PC-9 (cell line): ENCODE measurements around the gene KLF15. TPM values are rescaled to one million over a fixed set of nuclear protein-coding genes. Genes with fewer than 3 reads are reported as not detected.

Source experiments
- BruUV-seq: library from RNA; stranded (reverse); fragments of 400-500 nt; replicated peaks from 2 replicates; lab custom pipeline; 2021; lab: Mats Ljungman, UMichigan
- CTCF ChIA-PET: fragments of 300-600 bp; sonication (Branson Sonifier 250); formaldehyde crosslinking; loops from one replicate; lab custom pipeline; 2022; ENCODE audit warnings: antibody characterized with exemption; lab: Charles Lee
- POLR2A ChIA-PET: fragments of 300-600 bp; sonication (Branson Sonifier 250); formaldehyde crosslinking; loops from one replicate; lab custom pipeline; 2022; ENCODE audit warnings: antibody characterized with exemption; ENCODE audit not compliant: unreplicated experiment; lab: Charles Lee
- DNase-seq, 2 experiments: peaks; one replicate each; pipeline versions ENCODE4 v3.0.0 to v3.0.0-alpha.2; 2015 to 2022; ENCODE audit warnings: mixed read lengths in 1 of 2
- H2AFZ ChIP-seq: fragments of 200-600 bp; sonication (generic); 2 replicates; pipeline ENCODE4 v1.8.1; 2017; ENCODE audit warnings: antibody characterized with exemption
- H3F3A ChIP-seq: fragments of 200-600 bp; sonication (generic); 2 replicates; pipeline ENCODE4 v1.8.1; 2017; ENCODE audit warnings: antibody characterized with exemption, mild to moderate bottlenecking, low read depth; ENCODE audit not compliant: insufficient read depth
- H3K27ac ChIP-seq: fragments of 200-600 bp; sonication (generic); 2 replicates; pipeline ENCODE4 v1.6.1; 2016; ENCODE audit warnings: mixed run types
- H3K27me3 ChIP-seq: fragments of 200-600 bp; sonication (generic); 2 replicates; pipeline ENCODE4 v1.6.1; 2016; ENCODE audit warnings: low read depth, mixed run types; ENCODE audit not compliant: insufficient read depth
- H3K36me3 ChIP-seq: fragments of 200-600 bp; sonication (generic); 2 replicates; pipeline ENCODE4 v1.6.1; 2016; ENCODE audit warnings: low read depth, mixed run types
- H3K4me1 ChIP-seq: fragments of 200-600 bp; sonication (generic); replicated peaks from 2 replicates; pipeline ENCODE4 v1.6.1; 2016; ENCODE audit warnings: mixed run types; ENCODE audit not compliant: insufficient read depth
- H3K4me2 ChIP-seq: fragments of 200-600 bp; sonication (generic); 2 replicates; pipeline ENCODE4 v1.6.1; 2017; ENCODE audit warnings: mixed run types
- H3K4me3 ChIP-seq: fragments of 200-600 bp; sonication (generic); 2 replicates; pipeline ENCODE4 v1.6.1; 2016; ENCODE audit warnings: mixed run types
- H3K79me2 ChIP-seq: fragments of 200-600 bp; sonication (generic); 2 replicates; pipeline ENCODE4 v1.6.1; 2017; ENCODE audit warnings: low read depth, mixed run types
- H3K9me2 ChIP-seq: fragments of 200-600 bp; sonication (generic); 2 replicates; pipeline ENCODE4 v1.8.1; 2017; ENCODE audit warnings: mild to moderate bottlenecking; ENCODE audit not compliant: insufficient read depth
- H3K9me3 ChIP-seq: fragments of 200-600 bp; sonication (generic); 2 replicates; pipeline ENCODE4 v1.8.1; 2016; ENCODE audit warnings: low read depth; ENCODE audit not compliant: insufficient read depth
- H4K20me1 ChIP-seq: fragments of 200-600 bp; sonication (generic); 2 replicates; pipeline ENCODE4 v1.8.1; 2017; ENCODE audit not compliant: insufficient read depth
- CTCF ChIP-seq: fragments of 200-600 bp; sonication (generic); conservative IDR thresholded peaks from 2 replicates; pipeline ENCODE4 v1.6.1; 2017; ENCODE audit warnings: mixed run types, antibody characterized with exemption, mild to moderate bottlenecking, moderate library complexity
- EZH2 ChIP-seq: fragments of 200-600 bp; sonication (generic); IDR thresholded peaks from 2 replicates; pipeline ENCODE4 v1.8.0; 2017; ENCODE audit warnings: antibody characterized with exemption, low read depth
- intact Hi-C: fragments of 100-400 bp; cut with micrococcal nuclease; formaldehyde crosslinking; loops from one replicate; pipeline ENCODE4 v1.10.0; 2022; ENCODE audit not compliant: unreplicated experiment
- total RNA-seq: library from RNA; stranded (reverse); gene quantifications from 2 replicates; pipeline ENCODE4 v1.2.3, GENCODE V29; 2021

KLF15 gene
- total RNA-seq, 1 experiment from 2014 or later: 0.70 TPM

GRCh38 chr3:126316501-126316939 is 40.7 kb downstream of the KLF15 start:
- BruUV-seq: no TSS peak
- CTCF ChIA-PET: no interaction called here
- no peak for TF ChIP-seq CTCF
- no peak for TF ChIP-seq EZH2
- Histone ChIP-seq H3K9me2 (no peaks in the 10 kb centered on the region), H3K79me2 (no peaks in the 10 kb centered on the region), H3K36me3 (no peaks in the 10 kb centered on the region), H3K9me3 (no peaks in the 10 kb centered on the region), H4K20me1 (no peaks in the 10 kb centered on the region), H3K4me1 (no peaks in the 10 kb centered on the region), H3K4me2 (no peak overlapping the region), H3F3A (no peaks in the 10 kb centered on the region), H3K27ac (no peak overlapping the region), H2AFZ (no peak overlapping the region), H3K4me3 (no peak overlapping the region), H3K27me3 (peaks cover 52% of the 10 kb centered on the region)
- POLR2A ChIA-PET: no interaction called here
- intact Hi-C loops: no loop called here
- DNase-seq: no peak

GRCh38 chr3:126316031-126316461 is 41.2 kb downstream of the KLF15 start:
- ChIA-PET CTCF (no interaction called here), POLR2A (no interaction called here)
- Histone ChIP-seq H2AFZ (no peak overlapping the region), H3K79me2 (no peaks in the 10 kb centered on the region), H3K27ac (no peak overlapping the region), H3K4me2 (no peak overlapping the region), H4K20me1 (no peaks in the 10 kb centered on the region), H3K4me3 (no peak overlapping the region), H3F3A (no peaks in the 10 kb centered on the region), H3K27me3 (peaks cover 50% of the 10 kb centered on the region), H3K9me3 (no peaks in the 10 kb centered on the region), H3K36me3 (no peaks in the 10 kb centered on the region), H3K4me1 (no peaks in the 10 kb centered on the region), H3K9me2 (no peaks in the 10 kb centered on the region)
- TF ChIP-seq EZH2 (no peak), CTCF (no peak)
- intact Hi-C loops: no loop called here
- no TSS peak for BruUV-seq
- DNase-seq: no peak

GRCh38 chr3:126314790-126315658 is 42.2 kb downstream of the KLF15 start:
- ChIA-PET CTCF (no interaction called here), POLR2A (no interaction called here)
- H3F3A ChIP-seq: no peaks in the 10 kb centered on the region
- H3K4me2 ChIP-seq: no peak overlapping the region
- intact Hi-C loops: no loop called here
- H4K20me1 ChIP-seq: no peaks in the 10 kb centered on the region
- no peaks in the 10 kb centered on the region for H3K9me2 ChIP-seq
- H3K36me3 ChIP-seq: no peaks in the 10 kb centered on the region
- H3K4me3 ChIP-seq: no peak overlapping the region
- TF ChIP-seq EZH2 (no peak), CTCF (no peak)
- H3K27ac ChIP-seq: no peak overlapping the region
- no peak overlapping the region for H2AFZ ChIP-seq
- no TSS peak for BruUV-seq
- H3K9me3 ChIP-seq: no peaks in the 10 kb centered on the region
- H3K27me3 ChIP-seq: peaks cover 40% of the 10 kb centered on the region
- H3K4me1 ChIP-seq: no peaks in the 10 kb centered on the region
- no peak for DNase-seq
- H3K79me2 ChIP-seq: no peaks in the 10 kb centered on the region
